Measurements from ENCODE around the gene PPA1.
"Not testable (repeated sequence)": the region's sequence is repeated elsewhere in the genome, so short reads cannot be mapped to it uniquely, and the experiment has no call there.

Gene PPA1

DNA sequence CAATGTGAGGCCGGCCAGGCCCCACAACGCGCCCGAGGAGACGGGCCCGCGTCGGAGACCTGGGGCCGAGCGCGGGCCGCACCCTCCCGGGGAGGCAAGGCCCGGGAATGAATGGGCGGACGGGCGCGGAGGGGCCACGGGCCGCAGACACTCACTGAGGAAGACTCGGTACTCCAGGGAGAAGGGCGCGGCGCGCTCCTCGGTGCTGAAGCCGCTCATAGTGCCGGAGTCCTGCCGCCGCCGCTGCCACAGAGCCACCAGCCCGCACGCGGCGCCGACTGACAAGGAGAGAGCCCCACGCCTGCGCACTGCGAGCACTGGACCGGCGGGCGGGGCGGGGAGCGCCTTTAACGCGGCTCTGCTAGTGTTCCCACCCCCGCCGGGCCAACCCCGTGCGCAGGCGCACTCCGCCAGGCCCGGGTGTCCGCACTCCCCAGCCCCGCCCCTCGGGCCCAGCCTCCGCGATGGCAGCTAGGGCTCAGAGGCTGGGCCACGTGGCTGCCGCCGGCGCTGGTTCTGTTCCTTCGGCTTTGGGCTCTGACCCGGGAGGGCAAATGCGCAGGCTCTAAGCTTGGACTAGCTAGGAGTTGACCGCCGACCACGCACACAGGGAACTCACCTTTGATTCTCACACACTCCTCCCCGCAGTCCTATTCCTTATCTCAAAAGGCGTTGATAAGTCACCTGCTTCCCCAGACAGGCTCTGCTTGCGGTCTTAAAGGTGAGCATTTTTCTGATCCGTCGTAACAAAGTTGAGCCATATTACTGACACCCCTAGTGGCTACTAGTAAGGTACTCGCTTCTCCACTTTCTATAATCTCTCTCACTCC is at the start of gene PPA1:
Gene PPA1 (minus strand): TSS at position 321 of the 830 bp plus-strand sequence. CDS start 102 bp downstream, at position 219.
- DNase-seq (ENCODE audit: low spot score) = peak; percentile 92

- no peak for DNase-seq (ENCODE audit: low spot score)
Measured at GRCh38 chr10:70281609-70282008, 48.4 kb upstream of the PPA1 start.

GRCh38 chr10:70280099-70280498 is 46.9 kb upstream of the PPA1 start:
- DNase-seq (ENCODE audit: low spot score) = no peak

- DNase-seq (ENCODE audit: low spot score) = no peak
Measured at GRCh38 chr10:70277396-70278030, 44.3 kb upstream of the PPA1 start.

- no peak for DNase-seq (ENCODE audit: low spot score)
Measured at GRCh38 chr10:70274643-70275042, 41.4 kb upstream of the PPA1 start.

- DNase-seq (ENCODE audit: low spot score) = peak; percentile 55
Measured at GRCh38 chr10:70272925-70273316, 39.7 kb upstream of the PPA1 start.

DNA sequence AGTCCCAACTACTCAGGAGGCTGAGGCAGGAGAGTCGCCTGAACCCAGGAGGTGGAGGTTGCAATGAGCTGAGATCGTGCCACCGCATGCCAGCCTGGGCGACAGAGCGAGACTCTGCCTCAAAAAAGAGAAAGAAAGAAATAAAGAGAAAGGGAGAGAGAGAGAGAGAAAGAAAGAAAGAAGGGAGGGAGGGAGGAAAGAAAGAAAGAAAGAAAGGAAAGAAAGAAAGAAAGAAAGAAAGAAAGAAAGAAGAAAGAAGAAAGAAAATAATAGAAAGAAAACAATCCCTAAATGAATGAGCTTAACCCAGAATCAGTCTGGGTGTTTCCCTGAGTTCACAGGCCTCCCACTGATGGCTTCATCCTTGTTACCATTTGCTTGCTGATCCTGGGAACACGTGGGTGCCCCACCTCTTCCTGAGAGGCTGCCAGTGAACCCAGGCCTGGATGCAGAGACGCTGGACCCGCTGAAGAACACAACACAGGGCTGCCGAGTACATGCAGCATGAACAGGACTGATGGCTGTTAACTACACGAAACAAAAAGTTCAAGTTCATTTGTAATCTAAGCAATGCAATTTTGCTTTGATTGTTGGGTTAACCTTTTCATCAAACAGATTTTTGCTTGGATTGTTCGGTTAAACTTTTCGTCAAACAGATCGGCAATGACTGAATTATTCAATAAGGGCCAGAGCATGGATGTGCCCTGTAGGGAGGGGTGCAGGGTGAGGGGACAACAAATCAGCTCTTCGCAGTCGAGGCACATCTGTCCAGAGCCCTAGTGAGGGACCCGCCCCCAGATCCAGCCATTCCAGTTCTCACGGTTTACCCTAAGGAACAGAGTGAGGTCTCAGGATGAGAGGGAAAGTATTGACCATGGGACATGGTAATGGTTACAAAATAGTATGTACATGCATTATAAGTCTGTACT is 39.0 kb upstream of the PPA1 start:
- DNase-seq (ENCODE audit: low spot score) = no peak

DNA sequence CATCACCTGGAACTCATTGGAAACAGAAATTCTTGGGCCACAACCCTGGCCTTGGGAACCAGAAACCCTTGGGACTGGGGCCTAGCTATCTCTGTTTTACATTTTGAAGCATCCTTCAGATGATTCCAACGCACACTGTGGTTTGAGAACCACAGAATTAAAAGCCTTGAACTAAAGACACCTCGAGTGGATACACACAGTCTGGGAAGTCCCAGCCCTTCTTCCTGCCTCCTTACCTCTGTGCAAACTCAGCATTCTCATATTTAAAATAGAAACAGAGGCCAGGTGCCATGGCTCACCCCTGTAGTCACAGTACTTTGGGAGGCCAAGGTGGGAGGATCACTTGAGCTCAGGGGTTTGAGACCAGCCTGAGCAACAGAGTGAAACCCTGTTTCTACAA is 37.7 kb upstream of the PPA1 start:
- no peak for DNase-seq (ENCODE audit: low spot score)

DNA sequence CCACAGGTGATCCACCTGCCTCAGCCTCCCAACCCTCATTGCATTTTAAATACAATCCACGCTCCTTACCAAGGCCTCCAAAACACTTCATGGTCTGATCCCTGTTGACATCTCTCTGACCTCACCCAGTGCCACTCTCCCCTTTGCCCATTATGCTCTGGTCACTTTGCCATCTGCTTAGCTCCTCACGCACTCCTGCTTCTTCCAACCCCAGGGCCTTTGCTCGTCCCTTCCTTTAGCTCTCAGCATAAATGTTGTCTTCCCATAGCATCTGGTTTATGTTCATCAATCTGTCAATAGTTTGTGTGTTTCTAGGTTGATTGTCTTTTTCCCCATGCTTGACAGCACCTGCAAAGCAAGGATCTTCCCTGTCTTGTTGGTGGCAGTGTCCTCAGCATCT is 36.5 kb upstream of the PPA1 start:
- no peak for DNase-seq (ENCODE audit: low spot score)

DNA sequence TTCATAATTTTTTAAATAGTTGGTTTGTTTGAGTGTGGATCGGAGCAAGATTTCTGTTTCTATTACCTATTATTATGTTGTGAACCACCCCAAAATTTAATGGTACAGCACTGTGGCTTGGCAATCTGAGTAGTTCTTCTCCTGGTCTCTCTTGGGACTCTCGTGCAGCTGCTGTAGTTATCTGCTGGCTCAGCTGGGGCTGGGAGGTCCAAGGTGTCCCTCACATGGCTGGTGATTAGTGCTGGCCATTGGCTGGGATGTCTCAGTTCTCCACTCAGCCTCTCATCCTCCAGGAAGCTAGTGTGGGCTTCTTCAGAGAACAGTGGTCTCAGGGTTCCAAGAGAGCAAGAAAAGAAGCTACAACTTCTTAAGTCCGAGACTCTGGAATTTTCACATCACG is 35.1 kb upstream of the PPA1 start:
- DNase-seq (ENCODE audit: low spot score) = no peak

- DNase-seq (ENCODE audit: low spot score) = peak; percentile 78
Measured at GRCh38 chr10:70267161-70267933, 34.1 kb upstream of the PPA1 start.

DNA sequence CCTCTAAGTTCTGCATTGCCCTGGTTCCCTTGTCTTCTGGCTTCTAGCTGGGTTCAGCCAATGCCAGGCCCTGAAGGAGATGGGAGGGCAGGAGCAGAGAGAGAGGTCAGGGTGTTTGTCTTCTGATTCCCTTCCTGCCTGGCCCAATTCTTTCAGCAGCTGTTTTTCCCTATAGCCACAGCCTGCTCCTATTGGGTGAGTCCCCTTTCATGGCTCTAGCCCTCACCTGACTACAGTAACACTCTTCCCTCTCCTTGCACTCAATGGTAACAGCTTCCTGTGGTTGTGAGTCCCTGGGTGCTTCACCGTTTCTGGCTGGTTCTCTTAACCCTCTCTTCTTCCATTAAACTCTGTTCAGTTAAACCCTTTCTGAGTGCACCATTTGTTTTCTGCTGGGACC is 33.5 kb upstream of the PPA1 start:
- no peak for DNase-seq (ENCODE audit: low spot score)

GRCh38 chr10:70266056-70266455 is 32.8 kb upstream of the PPA1 start:
- DNase-seq (ENCODE audit: low spot score) = no peak

DNA sequence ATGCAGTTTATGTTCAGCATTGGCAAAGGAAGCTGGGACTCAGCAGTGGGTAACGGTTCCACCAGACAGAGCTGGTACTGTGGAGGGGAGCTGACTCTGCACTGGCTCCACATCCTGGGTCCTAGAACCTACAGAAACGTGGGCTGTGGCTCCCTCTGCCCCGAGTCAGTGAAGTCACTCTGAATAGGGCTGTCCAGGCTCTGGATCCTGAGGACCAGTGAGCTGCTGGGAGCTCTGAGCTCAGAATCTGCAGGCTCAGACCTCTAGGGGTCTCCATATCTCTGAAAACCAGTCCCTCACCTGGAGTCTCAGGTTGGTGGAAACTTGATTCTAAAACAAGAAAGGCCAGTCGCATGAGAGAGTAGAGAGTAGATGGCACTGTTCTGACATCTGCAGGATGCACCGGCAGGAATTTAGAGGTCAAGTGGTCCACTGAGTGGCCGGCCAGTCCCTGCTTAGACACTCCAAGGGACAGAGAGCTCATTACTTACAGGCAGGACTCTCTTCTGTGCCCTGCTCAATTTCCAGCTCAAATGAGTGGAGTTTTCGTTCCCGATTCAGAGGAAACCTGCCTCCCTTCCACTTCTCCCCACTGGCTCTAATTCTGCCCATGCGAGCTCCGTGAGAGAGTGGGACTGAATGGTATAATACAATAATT is 31.9 kb upstream of the PPA1 start:
- DNase-seq (ENCODE audit: low spot score) = peak; percentile 51

GRCh38 chr10:70260734-70261133 is 27.5 kb upstream of the PPA1 start:
- DNase-seq (ENCODE audit: low spot score) = no peak

GRCh38 chr10:70260259-70260658 is 27.0 kb upstream of the PPA1 start:
- DNase-seq (ENCODE audit: low spot score) = no peak

DNA sequence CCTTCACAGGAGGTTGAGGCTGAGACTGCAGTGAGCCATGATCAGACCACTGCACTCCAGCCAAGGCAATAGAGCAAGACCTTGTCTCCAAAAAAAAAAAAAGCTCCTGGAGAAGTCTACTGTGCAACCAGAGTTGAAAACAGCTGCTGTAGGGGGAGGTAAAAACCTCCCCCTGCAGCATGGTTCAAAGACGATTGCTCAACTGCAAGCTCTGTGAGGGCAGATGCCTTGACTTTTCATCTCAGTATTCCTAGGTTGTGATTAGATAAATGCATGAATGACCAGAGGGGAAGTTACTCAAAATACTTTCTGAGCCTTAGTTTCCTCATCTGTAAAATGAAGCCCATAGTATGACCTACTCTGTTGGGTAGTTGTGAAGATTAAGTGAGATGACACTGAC is 25.0 kb upstream of the PPA1 start:
- no peak for DNase-seq (ENCODE audit: low spot score)

GRCh38 chr10:70257816-70258215 is 24.6 kb upstream of the PPA1 start:
- not testable (repeated sequence) for DNase-seq (ENCODE audit: low spot score)

DNA sequence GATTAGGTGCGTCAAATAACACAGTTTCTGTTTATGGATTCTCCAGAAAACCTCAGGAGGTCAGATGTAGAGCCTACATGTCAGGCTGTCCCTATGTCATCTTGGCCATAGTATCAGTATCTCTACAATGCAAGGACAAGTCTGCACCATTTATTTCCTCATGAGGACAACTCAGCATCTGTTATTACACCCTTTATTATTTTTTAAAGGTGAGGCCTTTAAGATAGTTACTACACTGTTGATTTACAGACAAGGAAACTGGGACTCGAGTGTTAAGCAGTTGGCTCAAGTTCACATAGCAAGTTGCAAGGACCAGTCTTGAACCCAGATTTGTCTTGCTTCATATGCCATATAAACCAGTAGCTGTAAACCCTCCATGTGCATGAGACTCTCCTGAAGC is 23.2 kb upstream of the PPA1 start:
- DNase-seq (ENCODE audit: low spot score) = no peak

- peak; percentile 97 for DNase-seq (ENCODE audit: low spot score)
Measured at GRCh38 chr10:70255329-70256299, 22.4 kb upstream of the PPA1 start.
